ENCODE data around the gene C10orf143.

GRCh38 chr10:130138479-130138866 lies 27.8 kb upstream of the C10orf143 start:
- TF ChIP-seq CTCF (IDR thresholded peaks at IDR 0.05) (no peak), POLR2A (IDR thresholded peaks at IDR 0.05) (no peak)
